Bronchial smooth muscle cell (primary cell): ENCODE data around the gene SNTN. TPM values are rescaled to one million over a fixed set of nuclear protein-coding genes. Genes with fewer than 3 reads are reported as not detected.

Experiments
- total RNA-seq: library from RNA; depleted of rRNA; stranded (reverse); fragments of >200 nt; gene quantifications from 2 replicates; pipeline ENCODE4 v1.2.1, GENCODE V29; 2014

The SNTN gene
- total RNA-seq, result not detected in 2 replicates

DNA sequence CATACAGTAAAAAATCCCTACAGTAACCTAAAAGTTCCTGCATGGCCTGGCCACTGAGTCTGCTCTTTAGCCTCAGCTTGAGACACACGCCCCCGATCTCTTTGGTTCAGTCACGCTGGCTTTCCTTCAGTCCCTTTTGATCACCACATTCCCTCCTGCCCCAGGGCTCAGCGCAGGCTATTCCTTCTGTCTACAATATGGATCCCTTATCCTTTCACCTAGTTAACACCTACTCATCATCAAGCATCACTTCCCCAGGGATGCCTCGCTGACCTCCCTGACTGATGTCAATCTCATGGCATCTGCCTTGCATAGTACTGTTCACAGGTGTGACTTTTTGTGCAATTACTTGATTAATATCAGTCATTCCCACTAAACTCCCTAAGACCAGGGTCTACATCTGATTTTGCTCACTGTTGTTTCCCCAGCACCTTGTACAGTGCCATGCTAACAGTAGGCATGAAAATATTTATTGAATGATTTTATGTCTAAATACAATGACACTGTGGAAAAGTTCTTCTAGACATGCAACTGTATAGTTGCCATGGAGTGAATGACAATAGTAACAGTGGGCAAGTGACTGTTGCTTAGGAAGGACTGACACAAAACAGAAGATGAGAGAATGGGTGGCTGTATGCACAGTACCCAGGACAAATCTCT, at the start of gene SNTN:
TSS of gene SNTN (plus strand) at position 610 of the 660 bp plus-strand sequence. CDS start at position 623, 13 bp downstream.

Other genes with a start within 250 kb of the SNTN start
- gene C3orf49, start 166.6 kb downstream of the SNTN start, total RNA-seq, result not detected in 2 replicates
- 30.1 and 45.4 TPM in 2 replicates for gene THOC7, start 211.1 kb downstream of the SNTN start, total RNA-seq
- 6.1 and 8.0 TPM in 2 replicates for gene ATXN7, start 211.2 kb downstream of the SNTN start, total RNA-seq